Measurements from ENCODE around the gene IGF2BP2. TPM values are rescaled to one million over a fixed set of nuclear protein-coding genes. Genes with fewer than 3 reads are reported as not detected.

IGF2BP2 gene
- total and polyA plus RNA-seq, 10 donors = 1.1 to 21.1 (median 12.0) TPM

- no peak for DNase-seq
- Histone ChIP-seq H3K27ac (no peak overlapping the region), H3K36me3 (no peaks in the 10 kb centered on the region), H3K9me3 (no peaks in the 10 kb centered on the region), H3K27me3 (replicated peaks in 1 of 7) (peaks cover 0 to 7% (median 0%) of the 10 kb centered on the region in 7 donors), H3K4me3 (no peak overlapping the region), H3K4me1 (no peaks in the 10 kb centered on the region)
- 70 to 91% (median 79%) methylated on average over 3 of the region's 3 CpGs for WGBS, 5 donors
- TF ChIP-seq POLR2AphosphoS5 (IDR thresholded peaks at IDR 0.05) = no peak
- TF ChIP-seq CTCF (IDR thresholded peaks at IDR 0.05 in 8 of 11, conservative IDR thresholded peaks at IDR 0.05 in 3 of 11) = no peak
- no peak for TF ChIP-seq POLR2A (IDR thresholded peaks at IDR 0.05)
- intact Hi-C loops (cut with DNase I; ENCODE audit: low total_unique reads) = no loop called here
Observed at GRCh38 chr3:185837414-185837813, 12.6 kb upstream of the IGF2BP2 start.

GRCh38 chr3:185831990-185832389, 7.1 kb upstream of the IGF2BP2 start:
- Histone ChIP-seq H3K36me3 (no peaks in the 10 kb centered on the region), H3K9me3 (no peaks in the 10 kb centered on the region), H3K4me3 (no peak overlapping the region), H3K27me3 (replicated peaks in 1 of 7) (peaks cover 0 to 6% (median 0%) of the 10 kb centered on the region in 7 donors), H3K27ac (no peak overlapping the region), H3K4me1 (no peaks in the 10 kb centered on the region)
- no peak for DNase-seq
- intact Hi-C loops (cut with DNase I; ENCODE audit: low total_unique reads) = no loop called here
- TF ChIP-seq CTCF (IDR thresholded peaks at IDR 0.05 in 8 of 11, conservative IDR thresholded peaks at IDR 0.05 in 3 of 11) (no peak), POLR2AphosphoS5 (IDR thresholded peaks at IDR 0.05) (no peak), POLR2A (IDR thresholded peaks at IDR 0.05) (no peak)

GRCh38 chr3:185831195-185831594, 6.4 kb upstream of the IGF2BP2 start:
- H3K4me1 ChIP-seq = peaks cover 0 to 7% (median 3%) of the 10 kb centered on the region in 6 donors
- no peaks in the 10 kb centered on the region for H3K36me3 ChIP-seq
- H3K4me3 ChIP-seq = no peak overlapping the region
- intact Hi-C loops (cut with DNase I; ENCODE audit: low total_unique reads) = no loop called here
- peaks cover 0 to 13% (median 2%) of the 10 kb centered on the region in 7 donors for H3K27me3 ChIP-seq (replicated peaks in 1 of 7)
- TF ChIP-seq CTCF (IDR thresholded peaks at IDR 0.05 in 8 of 11, conservative IDR thresholded peaks at IDR 0.05 in 3 of 11) = no peak
- no peak for TF ChIP-seq POLR2A (IDR thresholded peaks at IDR 0.05)
- TF ChIP-seq POLR2AphosphoS5 (IDR thresholded peaks at IDR 0.05) = no peak
- WGBS, 5 donors = 83 to 90% (median 86%) methylated on average over 3 of the region's 3 CpGs
- DNase-seq = no peak
- H3K27ac ChIP-seq = no peak overlapping the region
- H3K9me3 ChIP-seq = no peaks in the 10 kb centered on the region

GRCh38 chr3:185830018-185830797, 5.4 kb upstream of the IGF2BP2 start:
- DNase-seq = no peak
- intact Hi-C loops (cut with DNase I; ENCODE audit: low total_unique reads) = no loop called here
- H3K36me3 ChIP-seq = no peaks in the 10 kb centered on the region
- H3K27me3 ChIP-seq (replicated peaks in 1 of 7) = peaks cover 0 to 22% (median 9%) of the 10 kb centered on the region in 7 donors
- peaks cover 0 to 15% (median 10%) of the 10 kb centered on the region in 6 donors for H3K4me1 ChIP-seq
- no peak overlapping the region for H3K27ac ChIP-seq
- H3K4me3 ChIP-seq = no peak overlapping the region
- no peaks in the 10 kb centered on the region for H3K9me3 ChIP-seq
- 72 to 93% (median 85%) methylated on average over 5 of the region's 5 CpGs for WGBS, 5 donors
- no peak for TF ChIP-seq POLR2A (IDR thresholded peaks at IDR 0.05)
- TF ChIP-seq CTCF (IDR thresholded peaks at IDR 0.05 in 8 of 11, conservative IDR thresholded peaks at IDR 0.05 in 3 of 11) = no peak
- TF ChIP-seq POLR2AphosphoS5 (IDR thresholded peaks at IDR 0.05) = no peak
